ENCODE data around the gene SCYL2. TPM values are rescaled to one million over a fixed set of nuclear protein-coding genes. Genes with fewer than 3 reads are reported as not detected.
A peak's percentile ranks its signal among the peaks of the same experiment; 100 is the strongest.

The SCYL2 gene
- total and polyA plus RNA-seq, 2 of the 13 experiments (the other 11 are each of a cell fraction or from before 2014, with no cell fraction given), result 11.4 to 28.8 TPM

DNA sequence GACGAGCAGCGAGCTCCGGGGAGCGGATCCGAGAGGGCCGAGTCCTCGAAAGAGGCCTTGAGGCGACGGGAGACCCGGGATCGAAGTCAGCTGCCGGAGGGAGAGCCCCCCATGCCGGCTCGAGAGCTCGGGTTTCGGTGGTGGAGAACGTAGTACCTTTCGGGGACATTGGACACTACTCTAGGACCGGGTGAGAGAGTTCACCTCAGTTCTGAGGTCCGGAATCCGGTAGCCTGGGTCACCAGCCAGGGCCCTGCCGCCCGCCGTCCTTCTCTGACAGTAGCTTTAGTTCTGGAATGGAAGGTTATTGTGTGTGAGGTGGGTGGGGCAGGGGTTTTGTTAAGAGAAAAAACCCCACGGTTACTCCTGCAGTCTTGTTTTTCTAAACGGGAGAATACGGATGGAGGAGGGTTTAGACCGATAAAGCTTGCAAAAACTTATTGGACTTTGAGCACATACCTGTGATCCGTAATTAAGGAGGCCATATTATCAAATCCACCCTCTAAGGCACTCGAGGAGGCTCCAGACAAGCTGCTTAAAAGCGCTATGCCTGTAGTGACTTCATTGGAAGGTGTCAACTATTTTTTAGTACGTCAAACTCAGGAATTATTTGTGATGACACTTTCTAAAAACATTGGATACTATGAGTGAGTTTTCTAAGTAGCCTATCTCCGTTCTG is 765 bp downstream of the SCYL2 start (continued):
- TF ChIP-seq ZNF407 (CRISPR knock-in tag; IDR thresholded peaks at IDR 0.05; ENCODE audit: not compliant biosample characterization) (peak; percentile 71), GLI4 (CRISPR knock-in tag; IDR thresholded peaks at IDR 0.05; ENCODE audit: borderline replicate concordance) (0 out of 2 replicates have a peak, but pooled peaks have one; percentile 57), RAD21 (CRISPR knock-in tag; IDR thresholded peaks at IDR 0.05) (0 out of 2 replicates have a peak, but pooled peaks have one; percentile 1), PRMT3 (CRISPR knock-in tag; IDR thresholded peaks at IDR 0.05; ENCODE audit: borderline replicate concordance, low read depth) (no peak), ZNF274 (CRISPR knock-in tag; IDR thresholded peaks at IDR 0.05) (peak; percentile 43; the same call in 1 of the 2 replicates), ZSCAN31 (CRISPR knock-in tag; IDR thresholded peaks at IDR 0.05; ENCODE audit: low read depth) (peak; percentile 53; the same call in 1 of the 2 replicates), ZNF432 (CRISPR knock-in tag; IDR thresholded peaks at IDR 0.05; ENCODE audit: borderline replicate concordance) (no peak), ZNF740 (CRISPR knock-in tag; IDR thresholded peaks at IDR 0.05) (no peak), ZFX (CRISPR knock-in tag; IDR thresholded peaks at IDR 0.05; ENCODE audit: low read depth) (peak; percentile 60), KAT7 (CRISPR knock-in tag; IDR thresholded peaks at IDR 0.05; ENCODE audit: borderline replicate concordance) (0 out of 2 replicates have a peak, but pooled peaks have one; percentile 27), CBFB (CRISPR knock-in tag; IDR thresholded peaks at IDR 0.05) (no peak)
- TF ChIP-seq, protein P1, sequence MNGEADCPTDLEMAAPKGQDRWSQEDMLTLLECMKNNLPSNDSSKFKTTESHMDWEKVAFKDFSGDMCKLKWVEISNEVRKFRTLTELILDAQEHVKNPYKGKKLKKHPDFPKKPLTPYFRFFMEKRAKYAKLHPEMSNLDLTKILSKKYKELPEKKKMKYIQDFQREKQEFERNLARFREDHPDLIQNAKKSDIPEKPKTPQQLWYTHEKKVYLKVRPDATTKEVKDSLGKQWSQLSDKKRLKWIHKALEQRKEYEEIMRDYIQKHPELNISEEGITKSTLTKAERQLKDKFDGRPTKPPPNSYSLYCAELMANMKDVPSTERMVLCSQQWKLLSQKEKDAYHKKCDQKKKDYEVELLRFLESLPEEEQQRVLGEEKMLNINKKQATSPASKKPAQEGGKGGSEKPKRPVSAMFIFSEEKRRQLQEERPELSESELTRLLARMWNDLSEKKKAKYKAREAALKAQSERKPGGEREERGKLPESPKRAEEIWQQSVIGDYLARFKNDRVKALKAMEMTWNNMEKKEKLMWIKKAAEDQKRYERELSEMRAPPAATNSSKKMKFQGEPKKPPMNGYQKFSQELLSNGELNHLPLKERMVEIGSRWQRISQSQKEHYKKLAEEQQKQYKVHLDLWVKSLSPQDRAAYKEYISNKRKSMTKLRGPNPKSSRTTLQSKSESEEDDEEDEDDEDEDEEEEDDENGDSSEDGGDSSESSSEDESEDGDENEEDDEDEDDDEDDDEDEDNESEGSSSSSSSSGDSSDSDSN (CRISPR knock-in tag; IDR thresholded peaks at IDR 0.05), result 0 out of 2 replicates have a peak, but pooled peaks have one; percentile 43
- TF ChIP-seq, protein P2, sequence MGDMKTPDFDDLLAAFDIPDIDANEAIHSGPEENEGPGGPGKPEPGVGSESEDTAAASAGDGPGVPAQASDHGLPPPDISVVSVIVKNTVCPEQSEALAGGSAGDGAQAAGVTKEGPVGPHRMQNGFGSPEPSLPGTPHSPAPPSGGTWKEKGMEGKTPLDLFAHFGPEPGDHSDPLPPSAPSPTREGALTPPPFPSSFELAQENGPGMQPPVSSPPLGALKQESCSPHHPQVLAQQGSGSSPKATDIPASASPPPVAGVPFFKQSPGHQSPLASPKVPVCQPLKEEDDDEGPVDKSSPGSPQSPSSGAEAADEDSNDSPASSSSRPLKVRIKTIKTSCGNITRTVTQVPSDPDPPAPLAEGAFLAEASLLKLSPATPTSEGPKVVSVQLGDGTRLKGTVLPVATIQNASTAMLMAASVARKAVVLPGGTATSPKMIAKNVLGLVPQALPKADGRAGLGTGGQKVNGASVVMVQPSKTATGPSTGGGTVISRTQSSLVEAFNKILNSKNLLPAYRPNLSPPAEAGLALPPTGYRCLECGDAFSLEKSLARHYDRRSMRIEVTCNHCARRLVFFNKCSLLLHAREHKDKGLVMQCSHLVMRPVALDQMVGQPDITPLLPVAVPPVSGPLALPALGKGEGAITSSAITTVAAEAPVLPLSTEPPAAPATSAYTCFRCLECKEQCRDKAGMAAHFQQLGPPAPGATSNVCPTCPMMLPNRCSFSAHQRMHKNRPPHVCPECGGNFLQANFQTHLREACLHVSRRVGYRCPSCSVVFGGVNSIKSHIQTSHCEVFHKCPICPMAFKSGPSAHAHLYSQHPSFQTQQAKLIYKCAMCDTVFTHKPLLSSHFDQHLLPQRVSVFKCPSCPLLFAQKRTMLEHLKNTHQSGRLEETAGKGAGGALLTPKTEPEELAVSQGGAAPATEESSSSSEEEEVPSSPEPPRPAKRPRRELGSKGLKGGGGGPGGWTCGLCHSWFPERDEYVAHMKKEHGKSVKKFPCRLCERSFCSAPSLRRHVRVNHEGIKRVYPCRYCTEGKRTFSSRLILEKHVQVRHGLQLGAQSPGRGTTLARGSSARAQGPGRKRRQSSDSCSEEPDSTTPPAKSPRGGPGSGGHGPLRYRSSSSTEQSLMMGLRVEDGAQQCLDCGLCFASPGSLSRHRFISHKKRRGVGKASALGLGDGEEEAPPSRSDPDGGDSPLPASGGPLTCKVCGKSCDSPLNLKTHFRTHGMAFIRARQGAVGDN (CRISPR knock-in tag; IDR thresholded peaks at IDR 0.05), result peak; percentile 40; the same call in 1 of the 2 replicates

Measured in HepG2 (cell line).